Endothelial cell of umbilical vein (primary cell): ENCODE measurements around the gene SYT2.

Source experiments
- GATA2 ChIP-seq: IDR thresholded peaks from 2 replicates; pipeline ENCODE4 v1.7.0; 2011; ENCODE audit warnings: low read depth, mild to moderate bottlenecking, moderate library complexity, mixed read lengths, low read length; ENCODE audit not compliant: insufficient read length, insufficient read depth
- MAX ChIP-seq: IDR thresholded peaks from 2 replicates; pipeline ENCODE4 v1.6.1; 2011; ENCODE audit not compliant: insufficient read depth, insufficient read length
- MYC ChIP-seq: IDR thresholded peaks from one replicate; pipeline ENCODE4 v1.6.1; 2011; ENCODE audit warnings: mild to moderate bottlenecking, low read depth, low read length
- POLR2AphosphoS5 ChIP-seq: IDR thresholded peaks from 2 replicates; pipeline ENCODE4 v1.6.1; 2012; ENCODE audit warnings: low read depth, mild to moderate bottlenecking, control low read depth, low read length, moderate library complexity; ENCODE audit not compliant: insufficient read depth
- TF ChIP-seq, protein P1 (sequence below), 2 donors: IDR thresholded peaks; 1 replicate in 1 of 2; 2 replicates in 1 of 2; pipeline ENCODE4 v1.5.1; 2011; ENCODE audit warnings: low read length in 2 of 2, mild to moderate bottlenecking in 2 of 2, moderate library complexity in 2 of 2, control low read depth in 1 of 2, inconsistent platforms in 1 of 2, low read depth in 1 of 2; ENCODE audit not compliant: insufficient read depth in 1 of 2; ENCODE audit errors: extremely low read depth in 1 of 2

GRCh38 chr1:202711949-202712635 lies 1.8 kb upstream of the SYT2 start:
- TF ChIP-seq, protein P1, sequence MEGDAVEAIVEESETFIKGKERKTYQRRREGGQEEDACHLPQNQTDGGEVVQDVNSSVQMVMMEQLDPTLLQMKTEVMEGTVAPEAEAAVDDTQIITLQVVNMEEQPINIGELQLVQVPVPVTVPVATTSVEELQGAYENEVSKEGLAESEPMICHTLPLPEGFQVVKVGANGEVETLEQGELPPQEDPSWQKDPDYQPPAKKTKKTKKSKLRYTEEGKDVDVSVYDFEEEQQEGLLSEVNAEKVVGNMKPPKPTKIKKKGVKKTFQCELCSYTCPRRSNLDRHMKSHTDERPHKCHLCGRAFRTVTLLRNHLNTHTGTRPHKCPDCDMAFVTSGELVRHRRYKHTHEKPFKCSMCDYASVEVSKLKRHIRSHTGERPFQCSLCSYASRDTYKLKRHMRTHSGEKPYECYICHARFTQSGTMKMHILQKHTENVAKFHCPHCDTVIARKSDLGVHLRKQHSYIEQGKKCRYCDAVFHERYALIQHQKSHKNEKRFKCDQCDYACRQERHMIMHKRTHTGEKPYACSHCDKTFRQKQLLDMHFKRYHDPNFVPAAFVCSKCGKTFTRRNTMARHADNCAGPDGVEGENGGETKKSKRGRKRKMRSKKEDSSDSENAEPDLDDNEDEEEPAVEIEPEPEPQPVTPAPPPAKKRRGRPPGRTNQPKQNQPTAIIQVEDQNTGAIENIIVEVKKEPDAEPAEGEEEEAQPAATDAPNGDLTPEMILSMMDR (IDR thresholded peaks at IDR 0.05; ENCODE audit: extremely low read depth in 1 of 2, insufficient read depth in 1 of 2, low read depth in 1 of 2, low read length in 2 of 2): no peak
- no peak for TF ChIP-seq POLR2AphosphoS5
- TF ChIP-seq GATA2: no peak
- TF ChIP-seq MYC: no peak
- no peak for TF ChIP-seq MAX
